SK-N-SH treated with all-trans-retinoic acid at 6 μM for 48 hours (cell line): ENCODE measurements around the gene PRKG1.

ENCODE experiments used
- ATAC-seq: fragments of 200-7000 bp; cut with Tn5 transposase; 3 replicates; pipeline ENCODE4 v1.9.1; 2020; ENCODE audit warnings: mild to moderate bottlenecking, moderate library complexity
- BACH2 ChIP-seq: fragments of 250-450 bp; sonication (Bioruptor Pico); IDR thresholded peaks from 2 replicates; pipeline ENCODE4 v1.9.0; 2021; ENCODE audit warnings: mild to moderate bottlenecking, borderline replicate concordance
- CSRNP3 ChIP-seq: fragments of 250-450 bp; sonication (Bioruptor Pico); IDR thresholded peaks from 2 replicates; pipeline ENCODE4 v1.5.1; 2021; ENCODE audit warnings: mild to moderate bottlenecking, moderate library complexity
- ISL1 ChIP-seq: fragments of 250-450 bp; sonication (Bioruptor Pico); IDR thresholded peaks from 2 replicates; pipeline ENCODE4 v2.1.2; 2022; ENCODE audit warnings: mild to moderate bottlenecking, moderate library complexity
- OSR1 ChIP-seq: fragments of 250-450 bp; sonication (Bioruptor Pico); IDR thresholded peaks from 2 replicates; pipeline ENCODE4 v1.8.0; 2022; ENCODE audit warnings: moderate library complexity, mild to moderate bottlenecking, inconsistent platforms
- PATZ1 ChIP-seq: fragments of 250-450 bp; sonication (Bioruptor Pico); IDR thresholded peaks from 2 replicates; pipeline ENCODE4 v1.8.0; 2020; ENCODE audit warnings: mild to moderate bottlenecking, moderate library complexity, borderline replicate concordance
- POU6F1 ChIP-seq: fragments of 250-450 bp; sonication (Bioruptor Pico); IDR thresholded peaks from 2 replicates; pipeline ENCODE4 v1.8.0; 2021; ENCODE audit warnings: low read depth, mild to moderate bottlenecking, moderate library complexity, borderline replicate concordance
- PPARA ChIP-seq: fragments of 250-450 bp; sonication (Bioruptor Pico); IDR thresholded peaks from 2 replicates; pipeline ENCODE4 v1.5.0; 2020; ENCODE audit warnings: mild to moderate bottlenecking, borderline replicate concordance
- RARB ChIP-seq: fragments of 250-450 bp; sonication (Bioruptor Pico); IDR thresholded peaks from 2 replicates; pipeline ENCODE4 v1.8.0; 2021; ENCODE audit warnings: mild to moderate bottlenecking, moderate library complexity
- SNAI2 ChIP-seq: fragments of 250-450 bp; sonication (Bioruptor Pico); IDR thresholded peaks from 2 replicates; pipeline ENCODE4 v1.5.0; 2020; ENCODE audit warnings: mild to moderate bottlenecking, moderate library complexity
- TCF4 ChIP-seq: fragments of 250-450 bp; sonication (Bioruptor Pico); IDR thresholded peaks from 2 replicates; pipeline ENCODE4 v1.8.0; 2021; ENCODE audit warnings: mild to moderate bottlenecking, moderate library complexity, borderline replicate concordance
- TOX ChIP-seq: fragments of 250-450 bp; sonication (Bioruptor Pico); IDR thresholded peaks from 2 replicates; pipeline ENCODE4 v1.8.0; 2021; ENCODE audit warnings: mild to moderate bottlenecking, moderate library complexity, borderline replicate concordance
- TSHZ2 ChIP-seq: fragments of 250-450 bp; sonication (Bioruptor Pico); IDR thresholded peaks from 2 replicates; pipeline ENCODE4 v1.5.0; 2020; ENCODE audit warnings: mild to moderate bottlenecking, moderate library complexity
- ZC3H10 ChIP-seq: fragments of 250-450 bp; sonication (Bioruptor Pico); IDR thresholded peaks from 2 replicates; pipeline ENCODE4 v1.5.1; 2021; ENCODE audit warnings: mild to moderate bottlenecking, moderate library complexity
- ZFP30 ChIP-seq: fragments of 450-650 bp; formaldehyde crosslinking; IDR thresholded peaks from 2 replicates; pipeline ENCODE4 v1.5.0; 2022; ENCODE audit warnings: mild to moderate bottlenecking, moderate library complexity
- ZNF565 ChIP-seq: fragments of 450-650 bp; formaldehyde crosslinking; conservative IDR thresholded peaks from 2 replicates; pipeline ENCODE4 v1.5.0; 2020; ENCODE audit warnings: low read depth, mild to moderate bottlenecking, moderate library complexity
- ZNF70 ChIP-seq: fragments of 450-650 bp; formaldehyde crosslinking; IDR thresholded peaks from 2 replicates; pipeline ENCODE4 v1.5.0; 2020; ENCODE audit warnings: mild to moderate bottlenecking, moderate library complexity

Gene PRKG1

GRCh38 chr10:52071814-52072213 is 997.5 kb downstream of the PRKG1 start:
- no peak for ATAC-seq
- TF ChIP-seq PATZ1 (CRISPR knock-in tag) (no peak), ZC3H10 (CRISPR knock-in tag) (no peak), ZFP30 (no peak), ISL1 (CRISPR knock-in tag) (no peak), ZNF565 (CRISPR knock-in tag) (no peak), POU6F1 (CRISPR knock-in tag) (no peak), TCF4 (CRISPR knock-in tag) (no peak), RARB (CRISPR knock-in tag) (no peak), OSR1 (CRISPR knock-in tag) (no peak), SNAI2 (CRISPR knock-in tag) (no peak), TOX (CRISPR knock-in tag) (no peak), BACH2 (CRISPR knock-in tag) (no peak), CSRNP3 (no peak), PPARA (CRISPR knock-in tag) (no peak)
- TF ChIP-seq, all 23 proteins: peak for 0

- TF ChIP-seq CSRNP3 (no peak), ZC3H10 (CRISPR knock-in tag) (no peak), TSHZ2 (no peak), ISL1 (CRISPR knock-in tag) (no peak), BACH2 (CRISPR knock-in tag) (no peak), OSR1 (CRISPR knock-in tag) (no peak), ZNF70 (no peak), PATZ1 (CRISPR knock-in tag) (no peak), PPARA (CRISPR knock-in tag) (no peak), POU6F1 (CRISPR knock-in tag) (no peak)
- no peak for ATAC-seq
These were observed 1000.3 kb downstream of the PRKG1 start for GRCh38 chr10:52074505-52075026.
